WTC11 (cell line): ENCODE data around the gene MEGF10.

Experiments used
- CTCF ChIP-seq: fragments of 200-600 bp; IDR thresholded peaks from 2 replicates; pipeline ENCODE4 v1.8.0; 2022; ENCODE audit warnings: antibody characterized with exemption
- TEAD4 ChIP-seq: sonication (generic); formaldehyde crosslinking; IDR thresholded peaks from 2 replicates; pipeline ENCODE4 v1.8.0; 2022; ENCODE audit warnings: mild to moderate bottlenecking, missing genetic modification reagents
- USF1 ChIP-seq: sonication (generic); formaldehyde crosslinking; IDR thresholded peaks from 2 replicates; pipeline ENCODE4 v1.8.0; 2022; ENCODE audit warnings: mild to moderate bottlenecking, missing genetic modification reagents
- ZMAT4 ChIP-seq: fragments of 250-450 bp; sonication (Bioruptor Pico); IDR thresholded peaks from 2 replicates; pipeline ENCODE4 v1.9.0; 2021; ENCODE audit warnings: mild to moderate bottlenecking
- ZSCAN18 ChIP-seq: fragments of 250-450 bp; sonication (Bioruptor Pico); IDR thresholded peaks from 2 replicates; pipeline ENCODE4 v2.1.2; 2022; ENCODE audit warnings: mild to moderate bottlenecking, moderate library complexity

- TF ChIP-seq CTCF (no peak), ZSCAN18 (CRISPR knock-in tag) (no peak), USF1 (CRISPR knock-in tag) (no peak), ZMAT4 (no peak), TEAD4 (no peak)
These were observed 42.9 kb downstream of the MEGF10 start for GRCh38 chr5:127333483-127333882.
